Activated T-helper 17 cell treated with anti-CD3 and anti-CD28 coated beads, Interleukin-2, amount 50 U/mL, for 72 hours (primary cell): ENCODE measurements around the gene CYB561. TPM values are rescaled to one million over a fixed set of nuclear protein-coding genes. Genes with fewer than 3 reads are reported as not detected.
A peak's percentile ranks its signal among the peaks of the same experiment; 100 is the strongest.

ENCODE experiments used
- ATAC-seq: fragments of 150-1000 bp; cut with Tn5 transposase; replicated peaks from 2 replicates; pipeline ENCODE4 v1.10.0; 2021; ENCODE audit warnings: mild to moderate bottlenecking, moderate library complexity
- H3K27ac Mint-ChIP-seq: one replicate; pipeline ENCODE4 v1.8.0; 2022; ENCODE audit warnings: mixed read lengths
- H3K27me3 Mint-ChIP-seq: one replicate; pipeline ENCODE4 v1.8.0; 2022; ENCODE audit warnings: mixed read lengths
- H3K36me3 Mint-ChIP-seq: one replicate; pipeline ENCODE4 v1.8.0; 2022; ENCODE audit warnings: low read depth, mild to moderate bottlenecking, mixed read lengths
- H3K4me1 Mint-ChIP-seq: one replicate; pipeline ENCODE4 v1.8.0; 2022; ENCODE audit warnings: mixed read lengths
- H3K4me3 Mint-ChIP-seq: one replicate; pipeline ENCODE4 v1.8.0; 2022; ENCODE audit warnings: mild to moderate bottlenecking, mixed read lengths
- H3K9me3 Mint-ChIP-seq: one replicate; pipeline ENCODE4 v1.8.0; 2022; ENCODE audit warnings: mixed read lengths
- total RNA-seq, 2 donors: library from RNA; stranded (reverse); gene quantifications; one replicate each; pipeline ENCODE4 v1.2.3, GENCODE V29; 2022

CYB561 gene
- 10 to 100 TPM in 1 of 2 donors, 1 to 10 TPM in 1; 6.7 to 10.8 TPM for total RNA-seq

- Mint-ChIP-seq H3K9me3 (no peaks in the 10 kb centered on the region), H3K27ac (peak within 1 kb of the TSS; percentile 89), H3K4me1 (peaks cover 8% of the 10 kb centered on the region), H3K36me3 (no peaks in the 10 kb centered on the region), H3K27me3 (no peaks in the 10 kb centered on the region), H3K4me3 (peak within 1 kb of the TSS; percentile 79)
- peak; percentile 66 for ATAC-seq
Observed at GRCh38 chr17:63445954-63446752, at the start of gene CYB561. Gene CYB561, minus strand, starts transcription at chr17:63446306. Its CDS starts 8,759 bp downstream, at chr17:63437547.

GRCh38 chr17:63495491-63495890 lies 49.4 kb upstream of the CYB561 start:
- Mint-ChIP-seq H3K27ac (no peak overlapping the region), H3K27me3 (no peaks in the 10 kb centered on the region), H3K4me1 (no peaks in the 10 kb centered on the region), H3K4me3 (no peak overlapping the region), H3K36me3 (no peaks in the 10 kb centered on the region), H3K9me3 (no peaks in the 10 kb centered on the region)
- no peak for ATAC-seq

- H3K36me3 Mint-ChIP-seq: no peaks in the 10 kb centered on the region
- H3K9me3 Mint-ChIP-seq: no peaks in the 10 kb centered on the region
- ATAC-seq: no peak
- H3K27me3 Mint-ChIP-seq: no peaks in the 10 kb centered on the region
- no peaks in the 10 kb centered on the region for H3K4me1 Mint-ChIP-seq
- H3K4me3 Mint-ChIP-seq: no peak overlapping the region
- no peak overlapping the region for H3K27ac Mint-ChIP-seq
Observed at GRCh38 chr17:63494300-63494928, 48.3 kb upstream of the CYB561 start.

- no peak overlapping the region for H3K4me3 Mint-ChIP-seq
- H3K9me3 Mint-ChIP-seq: no peaks in the 10 kb centered on the region
- no peak for ATAC-seq
- no peaks in the 10 kb centered on the region for H3K4me1 Mint-ChIP-seq
- H3K36me3 Mint-ChIP-seq: no peaks in the 10 kb centered on the region
- H3K27ac Mint-ChIP-seq: no peak overlapping the region
- no peaks in the 10 kb centered on the region for H3K27me3 Mint-ChIP-seq
Observed at GRCh38 chr17:63493411-63493810, 47.3 kb upstream of the CYB561 start.

GRCh38 chr17:63492940-63493339 lies 46.8 kb upstream of the CYB561 start:
- Mint-ChIP-seq H3K27ac (peak overlapping the region; percentile 38), H3K4me3 (no peak overlapping the region), H3K36me3 (no peaks in the 10 kb centered on the region), H3K27me3 (no peaks in the 10 kb centered on the region), H3K4me1 (no peaks in the 10 kb centered on the region), H3K9me3 (no peaks in the 10 kb centered on the region)
- ATAC-seq: no peak

- H3K9me3 Mint-ChIP-seq: no peaks in the 10 kb centered on the region
- no peak for ATAC-seq
- no peaks in the 10 kb centered on the region for H3K4me1 Mint-ChIP-seq
- H3K36me3 Mint-ChIP-seq: no peaks in the 10 kb centered on the region
- no peak overlapping the region for H3K4me3 Mint-ChIP-seq
- H3K27ac Mint-ChIP-seq: peak overlapping the region; percentile 38
- H3K27me3 Mint-ChIP-seq: no peaks in the 10 kb centered on the region
Observed at GRCh38 chr17:63491977-63492618, 46.0 kb upstream of the CYB561 start.

GRCh38 chr17:63491413-63491812 lies 45.3 kb upstream of the CYB561 start:
- no peak overlapping the region for H3K4me3 Mint-ChIP-seq
- ATAC-seq: no peak
- H3K4me1 Mint-ChIP-seq: no peaks in the 10 kb centered on the region
- no peak overlapping the region for H3K27ac Mint-ChIP-seq
- no peaks in the 10 kb centered on the region for H3K9me3 Mint-ChIP-seq
- H3K27me3 Mint-ChIP-seq: no peaks in the 10 kb centered on the region
- H3K36me3 Mint-ChIP-seq: no peaks in the 10 kb centered on the region

GRCh38 chr17:63490858-63491400 lies 44.8 kb upstream of the CYB561 start:
- no peaks in the 10 kb centered on the region for H3K27me3 Mint-ChIP-seq
- no peak overlapping the region for H3K4me3 Mint-ChIP-seq
- H3K9me3 Mint-ChIP-seq: no peaks in the 10 kb centered on the region
- no peak for ATAC-seq
- no peak overlapping the region for H3K27ac Mint-ChIP-seq
- no peaks in the 10 kb centered on the region for H3K36me3 Mint-ChIP-seq
- H3K4me1 Mint-ChIP-seq: no peaks in the 10 kb centered on the region

- H3K9me3 Mint-ChIP-seq: no peaks in the 10 kb centered on the region
- H3K27ac Mint-ChIP-seq: no peak overlapping the region
- H3K4me3 Mint-ChIP-seq: no peak overlapping the region
- H3K36me3 Mint-ChIP-seq: no peaks in the 10 kb centered on the region
- H3K4me1 Mint-ChIP-seq: no peaks in the 10 kb centered on the region
- ATAC-seq: no peak
- no peaks in the 10 kb centered on the region for H3K27me3 Mint-ChIP-seq
Observed at GRCh38 chr17:63490329-63490728, 44.2 kb upstream of the CYB561 start.

- no peak overlapping the region for H3K27ac Mint-ChIP-seq
- no peak overlapping the region for H3K4me3 Mint-ChIP-seq
- no peaks in the 10 kb centered on the region for H3K4me1 Mint-ChIP-seq
- H3K36me3 Mint-ChIP-seq: no peaks in the 10 kb centered on the region
- no peak for ATAC-seq
- no peaks in the 10 kb centered on the region for H3K9me3 Mint-ChIP-seq
- H3K27me3 Mint-ChIP-seq: no peaks in the 10 kb centered on the region
Observed at GRCh38 chr17:63489291-63489690, 43.2 kb upstream of the CYB561 start.

- Mint-ChIP-seq H3K4me1 (no peaks in the 10 kb centered on the region), H3K36me3 (no peaks in the 10 kb centered on the region), H3K9me3 (no peaks in the 10 kb centered on the region), H3K27me3 (no peaks in the 10 kb centered on the region), H3K4me3 (no peak overlapping the region), H3K27ac (no peak overlapping the region)
- ATAC-seq: no peak
Observed at GRCh38 chr17:63488851-63489250, 42.7 kb upstream of the CYB561 start.

- Mint-ChIP-seq H3K27me3 (no peaks in the 10 kb centered on the region), H3K4me1 (no peaks in the 10 kb centered on the region), H3K4me3 (no peak overlapping the region), H3K27ac (no peak overlapping the region), H3K36me3 (no peaks in the 10 kb centered on the region), H3K9me3 (no peaks in the 10 kb centered on the region)
- ATAC-seq: no peak
Observed at GRCh38 chr17:63487014-63487339, 40.9 kb upstream of the CYB561 start.

- H3K9me3 Mint-ChIP-seq: no peaks in the 10 kb centered on the region
- H3K4me1 Mint-ChIP-seq: no peaks in the 10 kb centered on the region
- no peak overlapping the region for H3K27ac Mint-ChIP-seq
- H3K27me3 Mint-ChIP-seq: no peaks in the 10 kb centered on the region
- no peak overlapping the region for H3K4me3 Mint-ChIP-seq
- no peaks in the 10 kb centered on the region for H3K36me3 Mint-ChIP-seq
- no peak for ATAC-seq
Observed at GRCh38 chr17:63486317-63487013, 40.4 kb upstream of the CYB561 start.
